Psoas muscle (tissue), 8 donors: ENCODE results near the gene ARFGAP3. TPM values are rescaled to one million over a fixed set of nuclear protein-coding genes. Genes with fewer than 3 reads are reported as not detected.

Experiments used
- ATAC-seq, 4 donors: fragments of 200-7000 bp; cut with Tn5 transposase; one replicate each; pipeline ENCODE4 v1.9.1; 2020; ENCODE audit warnings: moderate library complexity in 3 of 4, mild to moderate bottlenecking in 2 of 4
- DNase-seq, 2 donors: peaks; one replicate each; pipeline ENCODE4 v3.0.0-alpha.2; 2020
- H3K27ac ChIP-seq: fragments of 200-600 bp; one replicate; pipeline ENCODE4 v1.8.0; 2022
- H3K27me3 ChIP-seq, 3 donors: fragments of 200-600 bp in 1 of 3; one replicate each; pipeline versions ENCODE4 v1.6.1 to v1.8.0; 2013 to 2022; ENCODE audit warnings: low read length in 2 of 3, mild to moderate bottlenecking in 2 of 3, moderate library complexity in 1 of 3; ENCODE audit not compliant: insufficient read depth in 3 of 3
- H3K36me3 ChIP-seq, 2 donors: fragments of 200-600 bp in 1 of 2; one replicate each; pipeline versions ENCODE4 v1.6.1 to v1.8.0; 2013 to 2022; ENCODE audit warnings: low read depth in 1 of 2, mild to moderate bottlenecking in 1 of 2, moderate library complexity in 1 of 2; ENCODE audit not compliant: insufficient read depth in 1 of 2
- H3K4me1 ChIP-seq: fragments of 200-600 bp; one replicate; pipeline ENCODE4 v1.8.0; 2022
- H3K4me3 ChIP-seq: fragments of 200-600 bp; one replicate; pipeline ENCODE4 v1.8.0; 2022; ENCODE audit warnings: mild to moderate bottlenecking
- H3K9me3 ChIP-seq: fragments of 200-600 bp; one replicate; pipeline ENCODE4 v1.8.0; 2022
- WGBS, 3 donors: extraction: QIAGEN DNeasy Blood & Tissue Kit; methylation state at CpG; one replicate each; pipeline versions ENCODE4 v1.1.6 to v1.1.7; 2013; 5-methylcytosine and 5-hydroxymethylcytosine counted together
- intact Hi-C, 2 donors: fragments of 100-400 bp; cut with DNase I; formaldehyde crosslinking; loops; one replicate each; pipeline versions ENCODE4 v1.11.0 to v1.14.2; 2022
- polyA plus RNA-seq, 3 donors: library from polyadenylated mRNA; stranded (reverse); fragments of 200-250 nt; gene quantifications; one replicate each; pipeline ENCODE4 v1.2.3, GENCODE V29; 2013
- total RNA-seq, 4 donors: library from RNA; stranded (reverse); fragmentation: NEBNext Ultra II Directional in 2 of 4; extraction: Animal tissue kit (Norgen Biotek cat#: 25700) in 2 of 4; gene quantifications; one replicate each; pipeline versions ENCODE4 v1.2.1 to v1.2.4, GENCODE V29; 2021 to 2023
- TF ChIP-seq, protein P1 (sequence below): fragments of 200-600 bp; IDR thresholded peaks from one replicate; pipeline ENCODE4 v1.8.0; 2022; ENCODE audit warnings: antibody characterized with exemption
- donor health status: healthy with polysubstance abuse.
- donor health status: DM: no; HTN: no; CAD: no; lungs with moderate emphysema.
- donor health status: Bipolar disorder and iron deficiency.
- donor health status: healthy.
- donor health status: DM: yes; HTN: yes; CAD: no.
- donor health status: DM: no; HTN: no; CAD: no.
- donor health status: DM: no; HTN: no; CAD: no.
- donor health status: DM: yes; HTN: yes; CAD: no.

Gene ARFGAP3
- total and polyA plus RNA-seq, 7 donors: 18.4 to 36.1 (median 23.8) TPM

DNA sequence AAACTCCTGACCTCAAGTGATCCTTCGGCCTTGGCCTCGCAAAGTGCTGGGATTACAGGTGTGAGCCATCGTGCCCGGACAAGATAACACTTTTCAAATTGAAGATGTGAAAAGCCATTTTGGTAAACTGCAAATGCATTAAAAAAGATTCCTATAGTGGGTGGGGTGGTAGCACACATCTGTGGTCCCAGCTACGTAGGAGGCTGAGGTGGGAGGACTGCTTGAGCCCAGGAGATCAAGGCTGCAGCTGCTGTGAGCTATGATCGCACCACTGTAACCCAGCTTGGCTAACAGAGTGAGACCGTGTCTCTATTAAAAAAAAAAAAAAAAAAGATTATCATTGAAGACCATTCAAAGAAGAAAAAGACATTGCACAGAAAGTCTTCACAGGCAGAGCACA, 16.9 kb upstream of the ARFGAP3 start:
- ATAC-seq (no peak), DNase-seq (no peak)
- H3K4me3 ChIP-seq: no peak overlapping the region
- TF ChIP-seq, protein P1, sequence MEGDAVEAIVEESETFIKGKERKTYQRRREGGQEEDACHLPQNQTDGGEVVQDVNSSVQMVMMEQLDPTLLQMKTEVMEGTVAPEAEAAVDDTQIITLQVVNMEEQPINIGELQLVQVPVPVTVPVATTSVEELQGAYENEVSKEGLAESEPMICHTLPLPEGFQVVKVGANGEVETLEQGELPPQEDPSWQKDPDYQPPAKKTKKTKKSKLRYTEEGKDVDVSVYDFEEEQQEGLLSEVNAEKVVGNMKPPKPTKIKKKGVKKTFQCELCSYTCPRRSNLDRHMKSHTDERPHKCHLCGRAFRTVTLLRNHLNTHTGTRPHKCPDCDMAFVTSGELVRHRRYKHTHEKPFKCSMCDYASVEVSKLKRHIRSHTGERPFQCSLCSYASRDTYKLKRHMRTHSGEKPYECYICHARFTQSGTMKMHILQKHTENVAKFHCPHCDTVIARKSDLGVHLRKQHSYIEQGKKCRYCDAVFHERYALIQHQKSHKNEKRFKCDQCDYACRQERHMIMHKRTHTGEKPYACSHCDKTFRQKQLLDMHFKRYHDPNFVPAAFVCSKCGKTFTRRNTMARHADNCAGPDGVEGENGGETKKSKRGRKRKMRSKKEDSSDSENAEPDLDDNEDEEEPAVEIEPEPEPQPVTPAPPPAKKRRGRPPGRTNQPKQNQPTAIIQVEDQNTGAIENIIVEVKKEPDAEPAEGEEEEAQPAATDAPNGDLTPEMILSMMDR: no peak
- intact Hi-C loops: no loop called here
- no peaks in the 10 kb centered on the region for H3K27me3 ChIP-seq
- H3K36me3 ChIP-seq: peaks cover 2 to 96% of the 10 kb centered on the region in 2 donors
- whole genome bisulfite sequencing, 3 donors: 92 to 96% (median 92%) methylated on average over 7 of the region's 7 CpGs
- no peaks in the 10 kb centered on the region for H3K9me3 ChIP-seq
- no peak overlapping the region for H3K27ac ChIP-seq
- peaks cover 33% of the 10 kb centered on the region for H3K4me1 ChIP-seq

DNA sequence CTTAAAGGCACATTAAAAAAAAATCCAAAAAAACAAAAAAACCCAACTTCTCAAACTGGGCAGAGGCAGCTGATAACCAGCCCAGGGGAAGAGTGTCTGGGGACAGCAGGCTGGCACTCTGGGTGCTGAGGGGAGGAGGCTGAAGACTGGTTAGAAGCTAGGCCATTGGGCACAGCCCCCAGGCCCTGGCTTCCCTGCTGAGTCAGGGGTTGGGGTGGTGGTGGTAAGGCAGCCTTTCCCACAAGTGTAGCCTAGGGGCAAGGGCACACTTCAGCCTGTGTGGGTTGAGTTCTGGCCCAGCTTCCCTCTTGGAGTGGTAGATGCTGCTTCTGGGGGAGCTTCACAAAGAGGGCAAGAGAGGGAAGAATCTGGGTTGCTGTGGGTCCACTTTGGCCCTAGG, 16.3 kb upstream of the ARFGAP3 start:
- Histone ChIP-seq H3K9me3 (no peaks in the 10 kb centered on the region), H3K4me3 (no peak overlapping the region), H3K4me1 (peaks cover 40% of the 10 kb centered on the region), H3K36me3 (peaks cover 2 to 89% of the 10 kb centered on the region in 2 donors), H3K27ac (peak overlapping the region; percentile 37), H3K27me3 (no peaks in the 10 kb centered on the region)
- DNase-seq (no peak), ATAC-seq (no peak)
- TF ChIP-seq, protein P1: no peak
- intact Hi-C loops: no loop called here

DNA sequence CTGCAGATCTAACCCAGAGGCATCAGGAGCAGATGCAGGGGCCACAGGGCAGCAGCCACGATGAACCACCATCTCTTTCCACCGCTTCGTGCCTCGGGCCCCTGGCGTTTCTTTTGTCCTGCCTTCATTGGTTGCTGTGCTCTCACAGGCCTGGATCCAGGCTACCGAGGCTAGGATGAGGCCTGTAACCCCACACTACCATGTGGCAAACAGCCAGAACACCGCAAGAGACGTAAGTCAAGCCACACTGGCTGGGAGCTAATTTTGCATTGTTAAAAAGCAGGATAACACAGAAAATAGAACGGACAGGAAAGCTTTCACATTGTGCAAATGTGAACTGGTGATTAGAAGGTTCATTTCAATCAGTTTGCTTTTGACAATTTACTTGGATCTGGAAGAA, 15.7 kb upstream of the ARFGAP3 start:
- 32 to 53% (median 38%) methylated on average over 9 of the region's 9 CpGs for WGBS, 3 donors
- Histone ChIP-seq H3K4me1 (peaks cover 37% of the 10 kb centered on the region), H3K9me3 (no peaks in the 10 kb centered on the region), H3K4me3 (no peak overlapping the region), H3K27ac (peak overlapping the region; percentile 37), H3K27me3 (no peaks in the 10 kb centered on the region), H3K36me3 (peaks cover 0 to 84% of the 10 kb centered on the region in 2 donors)
- TF ChIP-seq, protein P1: no peak
- ATAC-seq: peak; percentile 31 to 55 (median 42)
- DNase-seq: peak in 1 of 2 donors; percentile 73
- intact Hi-C loops: no loop called here

DNA sequence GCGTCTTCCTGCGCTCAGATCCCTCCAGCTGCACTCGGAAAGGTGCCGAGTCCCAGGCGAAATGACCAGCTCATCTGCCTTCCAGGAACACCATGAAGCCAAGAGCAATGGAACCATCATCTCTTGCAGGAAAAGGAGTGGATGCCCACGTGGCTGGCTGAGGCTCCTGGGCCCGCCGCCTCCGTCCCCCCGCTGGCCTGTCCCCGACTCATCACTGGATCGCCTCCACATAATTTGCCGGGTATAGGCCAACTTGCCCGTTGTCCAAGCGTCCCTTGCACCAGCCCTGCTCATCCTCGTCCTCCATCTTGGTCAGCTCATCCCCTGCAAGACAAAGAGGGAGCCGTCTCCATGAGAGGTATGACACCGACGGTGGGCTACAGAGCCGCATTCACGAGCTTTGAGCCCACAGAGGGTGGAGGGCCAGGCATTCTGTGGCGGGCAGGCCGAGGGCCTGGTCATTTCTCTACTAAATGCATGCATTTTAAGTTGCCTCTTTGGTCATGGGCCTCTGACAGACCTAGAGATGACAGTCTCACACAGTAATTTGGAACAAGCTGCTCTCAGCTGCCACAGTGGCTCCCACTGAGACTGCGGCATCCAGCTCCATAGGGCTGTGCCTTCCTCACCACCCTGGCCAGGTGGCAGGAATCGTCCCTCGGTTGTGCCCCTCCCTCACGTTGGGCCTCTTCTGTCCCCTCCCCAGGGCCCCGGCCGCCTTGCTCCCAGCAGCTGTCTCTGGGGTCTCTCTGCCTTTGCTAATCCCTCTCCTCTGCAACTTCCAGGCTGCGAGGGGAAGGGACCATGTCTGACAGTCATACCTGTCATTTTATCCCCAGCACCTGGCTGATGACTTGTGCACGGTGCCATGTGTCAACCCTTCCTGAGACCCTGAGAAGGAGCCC, 14.3 kb upstream of the ARFGAP3 start:
- intact Hi-C loops: no loop called here
- 88 to 89% (median 88%) methylated on average over 29 to 31 of the region's 31 CpGs for WGBS, 3 donors

More for the DNA sequence above, 14.3 kb upstream of the ARFGAP3 start:
- ATAC-seq (no peak), DNase-seq (no peak)
- H3K36me3 ChIP-seq: peaks cover 0 to 70% of the 10 kb centered on the region in 2 donors
- H3K9me3 ChIP-seq: no peaks in the 10 kb centered on the region
- no peaks in the 10 kb centered on the region for H3K27me3 ChIP-seq
- no peak overlapping the region for H3K4me3 ChIP-seq
- TF ChIP-seq, protein P1: no peak
- H3K27ac ChIP-seq: no peak overlapping the region
- peaks cover 32% of the 10 kb centered on the region for H3K4me1 ChIP-seq
